GM21390 (cell line): ENCODE results near the gene TAF13.
"Not testable (repeated sequence)": the region's sequence is repeated elsewhere in the genome, so short reads cannot be mapped to it uniquely, and the experiment has no call there.

ENCODE experiments used
- ATAC-seq: cut with Tn5 transposase; IDR thresholded peaks from one replicate; pipeline ENCODE4 v1.9.1; 2021; ENCODE audit not compliant: unreplicated experiment

The TAF13 gene

DNA sequence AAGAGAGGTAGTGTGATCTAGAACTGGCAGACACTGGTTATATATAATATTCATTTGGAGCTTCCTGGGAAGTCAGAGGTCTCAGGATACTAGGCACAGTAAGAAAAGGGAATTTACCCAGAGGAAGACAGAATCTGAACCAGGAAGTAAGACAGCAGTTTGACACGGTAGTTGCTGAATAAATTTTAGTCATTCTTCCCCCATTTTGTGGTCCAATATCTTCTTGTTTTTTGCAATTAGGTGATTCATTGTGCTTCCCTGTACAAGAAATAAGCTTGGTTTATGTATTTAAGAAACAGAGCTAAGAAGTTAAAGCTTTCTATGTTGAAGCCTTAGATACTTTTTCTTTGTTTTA is 16.0 kb upstream of the TAF13 start:
- ATAC-seq: no peak

DNA sequence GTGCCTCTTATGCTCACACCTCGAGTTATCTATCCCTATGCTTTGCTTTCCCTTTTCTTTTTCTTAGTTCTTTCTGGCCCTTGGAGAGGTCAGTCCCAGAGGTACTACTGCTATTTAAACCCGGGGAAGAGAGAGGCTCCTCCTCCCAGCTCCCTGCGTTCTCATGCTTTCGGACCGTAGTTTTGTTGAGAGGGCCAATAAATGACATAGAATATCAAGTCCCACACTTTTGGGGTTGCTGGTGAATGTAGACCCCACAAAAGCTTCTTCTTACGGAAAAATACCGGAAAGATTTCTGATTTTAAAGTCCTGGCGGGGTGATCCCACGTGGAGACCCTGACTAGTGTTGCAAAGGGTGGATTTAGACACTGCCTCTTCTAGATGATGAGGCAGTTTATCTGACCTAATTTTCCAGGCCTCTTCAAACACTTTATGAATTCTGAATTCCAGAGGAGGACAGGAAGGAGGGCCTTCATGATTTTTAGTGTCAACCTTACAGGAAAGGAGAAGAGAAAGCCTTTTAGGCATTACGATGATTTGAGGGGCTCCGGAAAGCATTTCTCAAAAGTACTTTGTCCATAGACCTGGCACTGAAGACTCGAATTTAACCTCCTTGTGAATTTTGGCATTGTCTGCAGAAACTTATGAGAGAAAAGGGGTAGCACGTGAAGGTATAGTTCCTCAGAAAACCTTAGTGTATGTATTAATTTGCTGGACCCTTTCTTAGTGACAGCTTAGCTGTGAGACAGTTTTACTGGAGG is 15.5 kb upstream of the TAF13 start:
- ATAC-seq: peak; percentile 55

DNA sequence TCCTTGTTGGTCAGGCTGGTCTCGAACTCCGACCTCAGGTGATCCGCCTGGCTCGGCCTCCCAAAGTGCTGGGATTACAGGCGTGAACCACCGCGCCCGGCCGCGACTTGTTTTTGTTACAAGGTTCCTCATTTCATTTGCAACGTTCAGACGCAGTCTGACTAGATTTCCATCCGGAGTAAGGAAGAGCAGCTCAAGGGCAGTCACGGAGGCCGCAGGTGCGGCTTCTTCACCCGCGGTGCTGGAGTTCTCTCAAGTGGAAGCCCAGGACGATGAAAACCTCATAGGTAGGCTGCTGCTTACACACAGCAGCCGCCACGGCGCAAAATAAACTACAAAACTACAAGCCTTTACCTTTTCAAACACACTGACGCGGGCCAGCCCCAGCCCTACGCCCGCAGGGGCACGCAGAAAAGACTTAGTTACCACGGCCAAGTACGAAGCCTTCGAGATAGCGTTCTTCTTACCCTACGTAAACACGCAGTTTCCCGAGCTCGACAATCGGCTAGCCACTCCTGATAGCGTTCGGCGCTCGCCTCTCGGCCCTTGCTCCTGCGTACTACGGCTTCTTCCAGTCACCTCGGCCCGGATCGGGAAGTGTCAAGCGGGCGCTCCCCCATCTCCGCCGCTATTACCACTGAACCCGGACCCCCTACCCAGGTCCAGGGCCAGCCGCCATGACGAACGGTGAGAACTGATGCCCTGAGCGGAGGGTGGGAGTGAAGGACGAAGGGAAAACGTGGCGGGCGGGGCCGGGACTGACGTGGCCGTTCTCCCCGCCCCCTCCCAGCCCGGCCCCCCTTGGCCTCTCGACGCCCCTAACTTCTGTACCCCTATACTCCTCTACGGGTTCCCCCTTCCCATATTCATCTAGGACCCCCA is 14.6 kb upstream of the TAF13 start, which contains the start of gene TMEM167B:
Gene TMEM167B (plus strand): TSS at position 569 of the 882 bp plus-strand sequence. CDS start 109 bp downstream, at position 678.
- ATAC-seq: peak; percentile 92

DNA sequence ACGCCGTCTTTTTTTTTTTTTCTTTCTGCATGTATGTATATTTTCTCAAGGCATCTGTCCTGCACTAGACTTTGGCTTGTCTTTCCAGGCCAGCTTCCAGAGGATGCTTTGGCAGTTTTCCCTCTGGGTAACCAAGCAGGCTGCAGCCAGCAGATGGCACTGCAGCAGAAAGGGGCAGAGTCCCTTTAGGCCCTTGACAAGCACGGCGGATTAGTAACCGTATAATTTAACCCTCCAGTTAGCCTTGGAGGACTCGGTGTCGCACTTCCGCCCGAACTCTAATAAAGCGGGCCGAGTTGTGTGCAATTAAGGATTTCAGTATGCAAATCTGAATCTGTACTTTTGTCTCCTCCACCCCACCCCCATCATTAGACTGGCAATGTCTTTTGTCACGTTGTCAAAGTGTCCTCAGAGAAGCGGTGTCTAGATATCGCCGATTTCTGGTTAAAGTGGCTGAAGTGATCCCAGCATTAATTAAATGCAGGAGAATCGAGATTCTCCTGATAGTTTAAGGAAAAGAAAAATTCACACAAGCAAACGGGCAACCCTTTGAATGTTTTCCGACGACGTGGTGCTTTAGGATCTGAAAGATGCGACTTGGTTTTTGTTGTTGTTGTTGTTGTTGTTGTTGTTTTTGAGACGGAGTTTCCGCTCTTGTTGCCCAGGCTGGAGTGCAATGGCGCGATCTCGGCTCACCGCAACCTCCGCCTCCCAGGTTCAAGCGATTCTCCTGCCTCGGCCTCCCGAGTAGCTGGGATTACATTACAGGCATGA is 13.6 kb upstream of the TAF13 start:
- no peak for ATAC-seq

DNA sequence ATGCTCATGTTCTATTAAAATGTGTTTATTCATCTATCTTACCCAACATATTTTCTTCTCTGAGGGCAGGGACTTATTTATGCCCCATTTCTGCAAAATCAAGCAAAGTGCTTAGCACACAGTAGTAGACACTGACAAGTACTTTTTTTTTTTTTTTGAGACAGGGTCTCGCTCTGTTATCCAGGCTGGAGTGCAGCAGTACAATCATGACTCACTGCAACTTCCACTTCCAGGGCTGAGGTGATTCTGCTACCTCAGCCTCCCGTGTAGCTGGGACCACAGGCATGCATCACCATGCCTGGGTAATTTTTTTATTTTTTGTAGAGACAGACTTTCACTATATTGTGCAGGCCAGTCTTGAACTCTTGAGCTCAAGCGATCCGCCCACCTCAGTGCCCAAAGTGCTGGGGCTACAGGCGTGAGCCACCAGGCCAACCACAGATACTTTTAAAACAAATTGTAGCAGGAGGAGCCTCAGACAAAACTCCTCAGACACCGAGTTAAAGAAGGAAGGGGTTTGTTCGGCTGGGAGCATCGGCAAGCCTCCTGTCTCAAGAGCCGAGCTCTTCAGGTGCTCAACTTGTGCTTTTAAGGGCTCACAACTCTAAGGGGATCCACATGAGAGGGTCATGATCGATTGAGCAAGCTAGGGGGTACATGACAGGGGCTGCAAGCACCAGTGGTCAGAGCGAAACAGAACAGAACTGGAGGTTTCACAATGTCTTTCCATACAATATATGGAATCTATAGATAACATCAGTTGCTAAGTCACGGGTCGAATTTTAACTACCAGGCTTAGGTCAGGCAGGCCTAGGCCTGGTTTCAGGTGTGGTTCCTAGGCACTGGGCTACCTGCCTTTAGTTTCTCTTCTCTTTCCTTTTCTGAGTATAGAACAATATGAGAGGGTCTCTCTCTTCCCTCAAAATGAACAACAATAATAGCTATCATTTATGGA is 9.0 kb upstream of the TAF13 start:
- ATAC-seq: no peak

DNA sequence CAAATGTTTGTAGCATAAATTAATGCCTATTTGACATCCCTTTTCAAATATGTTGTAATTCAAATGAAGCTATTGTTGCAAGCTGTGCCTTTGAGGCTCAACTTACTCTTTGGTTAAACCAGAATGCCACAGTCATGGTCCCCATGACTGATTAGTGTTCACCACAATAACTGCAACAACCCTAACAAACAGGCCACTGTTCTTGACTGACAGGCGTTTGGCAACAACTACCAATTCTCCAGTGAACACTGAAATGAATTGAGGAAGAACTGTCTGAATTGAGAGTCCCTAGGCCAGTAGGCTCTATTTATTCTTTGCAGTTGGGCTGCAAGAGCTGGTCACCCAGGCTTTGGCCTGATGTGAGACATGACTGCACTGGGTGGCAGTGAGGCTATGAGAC is 8.1 kb upstream of the TAF13 start:
- no peak for ATAC-seq

DNA sequence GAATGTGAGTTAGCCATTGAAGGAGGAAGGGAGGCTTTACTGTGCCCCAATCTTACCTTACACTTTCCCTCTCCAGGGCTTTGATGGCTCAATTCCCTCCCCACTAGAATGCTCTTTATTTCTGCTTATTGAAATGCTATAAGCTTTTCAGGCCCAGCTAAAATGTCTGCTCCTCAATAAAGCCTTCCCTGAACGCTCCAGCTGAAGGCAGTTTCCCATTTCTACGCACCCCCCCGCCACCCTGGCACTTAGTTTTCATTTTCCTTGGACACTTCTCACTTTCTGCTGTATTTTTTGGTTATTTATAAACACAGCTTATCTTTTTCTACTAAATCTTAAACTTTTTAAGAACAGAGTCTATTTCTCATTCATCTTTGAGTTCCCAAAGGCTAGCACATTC is 7.7 kb upstream of the TAF13 start:
- ATAC-seq: no peak

DNA sequence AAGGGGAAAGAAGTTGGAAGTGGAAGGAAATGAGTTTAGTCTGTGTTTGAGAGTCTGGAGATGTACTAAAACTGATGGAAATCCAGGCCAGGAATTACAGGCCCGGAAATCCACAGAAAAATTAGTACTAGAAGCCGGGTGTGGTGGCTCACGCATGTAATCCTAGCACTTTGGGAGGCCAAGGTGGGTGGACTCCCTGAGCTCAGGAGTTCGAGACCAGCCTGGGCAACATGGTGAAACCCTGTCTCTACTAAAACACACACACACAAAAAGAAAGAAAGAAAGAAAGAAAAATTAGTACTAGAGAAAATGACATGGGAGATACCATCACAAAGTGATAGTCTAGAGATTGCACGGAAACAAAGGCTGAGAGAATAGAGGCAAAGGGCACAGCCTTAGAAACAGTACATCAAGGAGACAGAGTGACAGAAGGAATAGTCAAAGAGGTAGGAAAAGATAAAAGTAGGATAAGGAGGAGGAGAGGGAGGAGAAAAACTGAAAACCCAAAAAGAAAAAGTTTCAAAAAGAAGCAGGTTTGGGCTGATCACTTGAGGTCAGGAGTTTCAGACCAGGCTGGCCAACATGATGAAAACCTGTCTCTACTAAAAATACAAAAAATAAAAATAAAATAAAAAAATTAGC is 4.8 kb upstream of the TAF13 start:
- ATAC-seq: no peak

DNA sequence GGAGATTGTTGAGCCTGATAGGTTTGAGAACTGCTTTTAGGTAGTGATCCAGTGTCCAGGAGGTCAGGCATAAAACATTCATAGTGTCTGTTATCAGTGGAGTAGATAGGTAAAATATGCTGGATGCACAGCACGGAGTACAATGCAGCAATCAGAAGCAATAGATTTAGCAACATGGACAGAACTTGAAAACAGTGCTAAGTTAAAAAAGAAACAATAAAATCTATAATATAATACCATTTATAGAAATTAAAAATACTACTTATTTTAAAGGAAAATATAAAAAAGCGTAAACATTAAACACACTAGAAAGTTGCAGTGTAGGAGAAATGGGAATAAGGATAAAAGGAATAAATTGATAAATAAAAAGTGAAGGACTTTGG is 3.4 kb upstream of the TAF13 start:
- no peak for ATAC-seq

DNA sequence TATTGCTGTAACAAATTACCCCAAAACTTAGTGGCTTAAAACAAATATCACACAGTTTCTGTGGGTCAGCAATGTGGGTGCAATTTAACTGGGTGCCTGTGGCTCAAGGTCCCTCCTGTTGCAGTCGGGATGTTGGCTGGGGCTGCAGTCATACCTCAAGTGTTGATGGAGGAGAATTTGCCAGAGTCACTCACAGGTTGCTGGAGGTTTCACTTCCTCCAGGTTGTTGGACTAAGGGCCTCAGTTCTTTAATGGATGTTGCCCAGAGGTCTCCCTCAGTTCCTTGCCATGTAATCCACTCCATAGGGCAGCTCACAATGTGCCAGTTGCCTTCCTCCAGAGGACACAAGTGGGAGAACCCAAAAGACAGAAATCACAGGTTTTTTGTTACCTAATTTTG is 2.5 kb upstream of the TAF13 start:
- ATAC-seq: no peak

DNA sequence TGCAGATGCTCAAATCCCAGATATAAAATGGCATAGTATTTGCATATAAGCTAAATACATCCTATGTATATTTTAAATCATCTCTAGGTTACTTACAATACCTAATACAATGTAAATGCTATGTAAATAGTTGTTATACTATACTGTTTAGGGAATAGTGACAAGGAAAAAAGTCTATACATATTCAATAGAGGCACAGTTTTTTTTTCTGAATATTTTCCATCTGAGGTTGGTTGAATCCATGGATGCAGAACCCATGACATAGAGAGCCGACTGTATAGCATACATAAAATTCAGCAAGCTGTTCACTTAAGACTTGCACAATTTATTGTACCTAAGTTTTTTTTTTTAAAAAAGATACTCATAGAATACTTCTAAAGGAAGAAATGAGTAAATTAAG is 6.5 kb downstream of the TAF13 start:
- no peak for ATAC-seq

DNA sequence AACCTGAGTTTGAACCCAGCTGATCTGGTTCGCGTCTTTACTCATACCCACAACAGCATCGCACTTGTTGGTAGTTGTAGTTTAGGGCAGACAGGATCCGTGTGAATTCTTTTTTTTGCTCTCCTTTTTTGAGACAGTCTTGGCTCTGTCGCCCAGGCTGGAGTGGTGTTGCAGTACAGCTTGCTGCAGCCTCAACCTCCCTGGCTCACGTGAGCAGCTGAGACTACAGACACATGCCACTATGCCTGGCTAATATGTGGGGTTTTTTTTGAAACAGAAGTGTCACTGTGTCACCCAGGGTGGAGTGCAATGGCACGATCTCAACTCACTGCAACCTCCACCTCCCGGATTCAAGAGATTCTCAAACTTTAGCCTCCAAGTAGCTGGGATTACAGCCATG is 7.9 kb downstream of the TAF13 start:
- no peak for ATAC-seq

DNA sequence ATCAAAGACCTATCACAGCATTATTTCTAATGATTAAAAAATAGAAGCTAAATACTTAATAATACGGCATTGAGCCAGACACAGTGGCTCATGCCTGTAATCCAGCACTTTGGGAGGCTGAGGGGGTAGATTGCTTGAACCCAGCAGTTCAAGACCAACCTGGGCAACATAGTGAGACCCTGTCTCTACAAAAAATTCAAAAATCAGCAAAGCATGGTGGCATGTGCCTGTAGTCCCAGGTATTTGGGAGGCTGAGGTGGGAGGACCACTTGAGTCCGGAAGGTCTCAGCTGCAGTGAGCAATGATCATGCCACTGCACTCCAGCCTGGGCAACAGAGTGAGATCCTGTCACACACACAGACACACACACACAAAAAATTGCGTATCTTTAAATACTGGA is 10.7 kb downstream of the TAF13 start:
- no peak for ATAC-seq

DNA sequence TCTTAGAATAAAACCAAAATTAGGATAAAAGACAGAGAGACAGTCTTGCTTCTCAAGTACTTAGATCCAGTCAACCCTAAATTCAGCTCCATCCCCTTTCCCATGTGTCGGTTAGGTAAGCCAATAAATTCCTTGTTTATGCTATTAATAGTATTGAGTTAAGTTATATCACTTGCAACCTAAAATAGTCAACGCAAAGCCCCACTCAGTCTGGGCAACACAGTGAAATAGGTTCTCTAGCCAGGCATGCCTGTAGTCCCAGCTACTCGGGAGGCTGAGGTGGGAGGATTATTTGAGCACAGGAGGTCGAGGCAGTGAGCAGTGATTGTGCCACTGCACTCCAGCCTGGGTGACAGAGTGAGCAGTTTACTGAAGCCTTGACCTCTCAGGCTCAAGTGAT is 14.6 kb downstream of the TAF13 start:
- no peak for ATAC-seq

DNA sequence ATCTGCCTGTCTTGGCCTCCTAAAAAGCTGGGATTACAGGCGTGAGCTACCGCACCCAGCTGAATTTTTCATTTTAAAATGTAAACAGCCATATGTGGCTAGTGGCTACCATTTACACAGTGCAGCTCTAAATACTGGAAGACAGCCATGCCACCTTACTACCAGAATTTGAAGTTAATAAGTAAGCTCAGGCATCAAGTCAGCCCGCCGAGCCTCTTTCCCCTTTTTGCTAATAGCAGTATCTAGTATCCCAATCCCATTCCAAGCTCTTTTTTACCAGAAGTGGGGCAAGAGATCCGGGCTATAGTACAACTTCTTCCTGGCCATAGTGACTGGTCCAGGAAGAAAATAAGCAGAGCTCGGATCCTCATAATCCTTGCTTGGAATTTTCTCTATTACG is 15.1 kb downstream of the TAF13 start:
- ATAC-seq: no peak

DNA sequence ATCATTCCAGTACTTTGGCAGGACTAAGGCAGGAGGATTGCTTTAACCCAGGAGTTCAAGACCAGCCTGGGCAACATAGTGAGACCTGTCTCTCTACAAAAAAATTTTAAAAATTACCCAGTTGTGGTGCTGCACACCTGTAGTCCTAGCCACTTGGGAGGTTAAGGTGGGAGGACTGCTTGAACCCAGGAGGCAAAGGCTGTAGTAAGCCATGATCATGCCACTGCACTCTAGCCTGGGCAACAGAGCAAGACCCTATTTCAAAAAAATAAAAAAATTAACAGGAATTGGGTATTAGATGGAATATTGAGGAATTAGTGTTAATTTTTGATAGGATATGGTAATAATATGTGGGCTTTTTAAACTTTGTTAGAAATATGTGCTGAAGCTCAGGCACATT is 16.8 kb downstream of the TAF13 start:
- ATAC-seq: no peak

DNA sequence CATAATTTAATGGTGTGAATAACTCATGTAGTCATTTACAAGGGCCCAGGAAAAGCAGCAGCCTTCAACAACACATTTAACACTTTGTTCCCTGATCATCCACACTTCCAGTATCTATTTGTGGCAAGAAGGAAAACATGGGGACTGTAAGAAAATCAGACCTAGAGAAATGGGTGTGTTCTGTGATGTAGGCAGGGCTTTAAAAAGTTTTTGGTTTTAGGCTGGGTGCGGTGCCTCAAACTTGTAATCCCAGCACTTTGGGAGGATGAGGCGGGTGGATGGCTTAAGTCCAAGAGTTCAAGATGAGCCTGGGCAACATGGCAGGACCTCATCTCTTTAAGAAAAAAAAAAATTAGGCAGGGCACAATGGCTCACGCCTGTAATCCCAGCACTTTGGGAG is 19.7 kb downstream of the TAF13 start:
- no peak for ATAC-seq

DNA sequence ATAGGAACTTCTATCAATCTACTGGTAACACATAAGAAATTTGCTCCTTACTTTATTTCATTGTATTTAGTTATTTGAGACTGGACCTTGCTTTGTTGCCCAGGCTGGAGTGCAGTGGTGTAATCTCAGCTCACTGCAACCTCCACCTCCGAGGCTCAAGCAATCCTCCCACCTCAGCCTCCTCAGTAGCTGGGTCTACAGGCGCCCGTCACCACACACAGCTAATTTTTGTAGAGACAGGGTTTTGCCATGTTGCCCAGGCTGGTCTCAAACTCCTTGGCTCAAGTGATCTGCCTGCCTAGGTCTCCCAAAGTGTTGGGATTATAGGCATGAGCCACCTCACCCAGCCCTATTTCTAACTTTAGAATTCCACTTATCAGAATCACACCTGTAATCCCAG is 23.7 kb downstream of the TAF13 start:
- not testable (repeated sequence) for ATAC-seq

DNA sequence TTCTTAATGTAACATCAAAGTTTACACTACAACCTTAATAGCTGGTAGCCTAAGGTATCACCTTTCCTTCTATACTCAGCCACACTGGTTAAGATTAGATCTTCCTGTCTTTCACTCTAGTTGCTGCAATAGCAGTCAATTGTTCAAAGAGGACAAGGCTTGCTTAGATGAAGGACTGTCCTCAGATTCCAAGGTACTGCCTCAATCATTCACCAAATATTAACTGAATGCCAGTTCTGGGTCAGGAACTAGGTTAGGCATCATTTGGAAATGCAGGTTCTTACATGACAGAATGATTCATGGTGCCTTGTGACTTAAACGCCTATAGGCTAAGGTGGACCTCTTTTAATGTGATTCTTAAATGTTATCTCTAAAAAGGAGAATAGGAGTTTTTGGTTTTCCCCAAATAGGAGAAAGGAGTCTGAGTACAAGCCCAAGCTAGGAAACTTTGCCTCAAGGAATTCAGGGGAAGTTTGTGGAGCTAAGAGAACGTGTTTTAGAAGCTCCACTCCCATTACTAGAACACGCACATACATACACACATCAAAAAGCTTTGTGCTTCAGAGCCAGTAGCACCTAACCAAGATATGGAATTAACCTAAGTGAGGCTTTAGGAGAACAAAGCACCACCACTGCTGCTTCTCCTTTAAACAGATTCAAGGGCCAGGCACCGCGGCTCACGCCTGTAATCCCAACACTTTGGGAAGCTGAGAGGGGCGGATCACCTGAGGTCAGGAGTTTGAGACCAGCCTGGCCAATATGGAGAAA is 25.4 kb downstream of the TAF13 start:
- no peak for ATAC-seq
